Liver (tissue), 9 donors: ENCODE results near the gene EIF3D. TPM values are rescaled to one million over a fixed set of nuclear protein-coding genes. Genes with fewer than 3 reads are reported as not detected.

Source experiments
- DNase-seq: peaks from one replicate; pipeline ENCODE4 v3.0.0-alpha.2; 2017; ENCODE audit warnings: low spot score
- H3K27ac ChIP-seq, 2 donors: one replicate each; pipeline ENCODE4 v1.7.0; 2013; ENCODE audit warnings: inconsistent platforms in 2 of 2, low read length in 2 of 2, control low read depth in 1 of 2, low read depth in 1 of 2, mild to moderate bottlenecking in 1 of 2
- H3K27me3 ChIP-seq, 4 donors: one replicate each; pipeline versions ENCODE4 v1.6.1 to v1.7.0; 2013; ENCODE audit warnings: low read length in 3 of 4, inconsistent platforms in 1 of 4, mild to moderate bottlenecking in 1 of 4, moderate library complexity in 1 of 4; ENCODE audit not compliant: control insufficient read depth in 4 of 4, insufficient read depth in 4 of 4
- H3K36me3 ChIP-seq, 4 donors: one replicate each; pipeline versions ENCODE4 v1.6.1 to v1.7.0; 2013; ENCODE audit warnings: low read length in 3 of 4, mild to moderate bottlenecking in 3 of 4, low read depth in 1 of 4, moderate library complexity in 1 of 4; ENCODE audit not compliant: control insufficient read depth in 4 of 4, insufficient read depth in 3 of 4
- H3K4me1 ChIP-seq, 4 donors: one replicate each; pipeline versions ENCODE4 v1.6.1 to v1.7.0; 2013; ENCODE audit warnings: low read length in 3 of 4, mild to moderate bottlenecking in 3 of 4, moderate library complexity in 1 of 4; ENCODE audit not compliant: control insufficient read depth in 4 of 4, insufficient read depth in 4 of 4
- H3K4me3 ChIP-seq, 3 donors: one replicate each; pipeline versions ENCODE4 v1.6.1 to v1.7.0; 2013; ENCODE audit warnings: low read length in 3 of 3, control low read depth in 1 of 3, low read depth in 1 of 3, mild to moderate bottlenecking in 1 of 3
- H3K9ac ChIP-seq, 2 donors: one replicate each; pipeline ENCODE4 v1.7.0; 2013; ENCODE audit warnings: low read length in 2 of 2, mild to moderate bottlenecking in 2 of 2, moderate library complexity in 2 of 2, control low read depth in 1 of 2, low read depth in 1 of 2
- H3K9me3 ChIP-seq, 4 donors: one replicate each; pipeline versions ENCODE4 v1.6.1 to v1.7.0; 2013; ENCODE audit warnings: low read length in 3 of 4; ENCODE audit not compliant: control insufficient read depth in 4 of 4
- FOXA1 ChIP-seq: IDR thresholded peaks from 2 replicates; pipeline ENCODE4 v1.6.1; 2016; ENCODE audit warnings: antibody characterized with exemption
- FOXA2 ChIP-seq: IDR thresholded peaks from 2 replicates; pipeline ENCODE4 v1.6.1; 2016; ENCODE audit warnings: antibody characterized with exemption
- GABPA ChIP-seq, 2 donors: IDR thresholded peaks in 1 of 2; conservative IDR thresholded peaks in 1 of 2; 2 replicates each; pipeline ENCODE4 v1.6.1; 2016; ENCODE audit warnings: antibody characterized with exemption in 2 of 2, mild to moderate bottlenecking in 1 of 2, moderate library complexity in 1 of 2
- HNF4A ChIP-seq, 2 donors: conservative IDR thresholded peaks; 2 replicates each; pipeline ENCODE4 v1.6.1; 2016; ENCODE audit warnings: antibody characterized with exemption in 2 of 2, mild to moderate bottlenecking in 2 of 2
- HNF4G ChIP-seq: IDR thresholded peaks from 2 replicates; pipeline ENCODE4 v1.6.1; 2016; ENCODE audit warnings: antibody characterized with exemption
- JUND ChIP-seq, 2 donors: IDR thresholded peaks; 2 replicates each; pipeline ENCODE4 v1.6.1; 2016; ENCODE audit warnings: antibody characterized with exemption in 2 of 2
- NR2F2 ChIP-seq: IDR thresholded peaks from 2 replicates; pipeline ENCODE4 v1.6.1; 2016; ENCODE audit warnings: antibody characterized with exemption
- RAD21 ChIP-seq, 2 donors: IDR thresholded peaks; 2 replicates each; pipeline ENCODE4 v1.6.1; 2016; ENCODE audit warnings: antibody characterized with exemption in 2 of 2, mild to moderate bottlenecking in 2 of 2
- RXRA ChIP-seq, 2 donors: IDR thresholded peaks; 2 replicates each; pipeline ENCODE4 v1.6.1; 2017 to 2018; ENCODE audit warnings: antibody characterized with exemption in 2 of 2, mild to moderate bottlenecking in 1 of 2
- SP1 ChIP-seq: IDR thresholded peaks from 2 replicates; pipeline ENCODE4 v1.6.1; 2018; ENCODE audit warnings: antibody characterized with exemption, mild to moderate bottlenecking
- TAF1 ChIP-seq: conservative IDR thresholded peaks from 2 replicates; pipeline ENCODE4 v1.6.1; 2016; ENCODE audit warnings: antibody characterized with exemption, mild to moderate bottlenecking
- YY1 ChIP-seq: IDR thresholded peaks from 2 replicates; pipeline ENCODE4 v1.6.1; 2016; ENCODE audit warnings: antibody characterized with exemption, mild to moderate bottlenecking
- WGBS: extraction: QIAGEN DNeasy Blood & Tissue Kit; methylation state at CpG from one replicate; pipeline ENCODE4 v1.1.7; 2013; 5-methylcytosine and 5-hydroxymethylcytosine counted together
- polyA plus RNA-seq, 2 donors: library from polyadenylated mRNA; stranded (reverse) in 1 of 2; unstranded in 1 of 2; fragments of 200-250 nt in 1 of 2; fragments of >200 nt in 1 of 2; fragmentation: Nextera tagmentation in 1 of 2; extraction: Ambion mirVana in 1 of 2; gene quantifications; one replicate each; pipeline versions ENCODE4 v1.2.1 to v1.2.3, GENCODE V29; 2013 to 2015
- total RNA-seq, 2 donors: library from RNA; depleted of rRNA; stranded (reverse); fragments of >200 nt; gene quantifications; one replicate each; pipeline ENCODE4 v1.2.3, GENCODE V29; 2014
- TF ChIP-seq, protein P1 (sequence below): IDR thresholded peaks from 2 replicates; pipeline ENCODE4 v1.6.1; 2016; ENCODE audit warnings: antibody characterized with exemption
- TF ChIP-seq, protein P2 (sequence below): fragments of 150-350 bp; IDR thresholded peaks from 2 replicates; pipeline ENCODE4 v1.5.1; 2017; ENCODE audit warnings: improper control_type of control experiment, low read depth, low read length; ENCODE audit not compliant: missing input control
- TF ChIP-seq, protein P3 (sequence below): IDR thresholded peaks from 2 replicates; pipeline ENCODE4 v1.6.1; 2016; ENCODE audit warnings: antibody characterized with exemption
- TF ChIP-seq, protein P4 (sequence below): IDR thresholded peaks from 2 replicates; pipeline ENCODE4 v1.6.1; 2016; ENCODE audit warnings: antibody characterized with exemption, mild to moderate bottlenecking
- donor health status: healthy.
- donor health status: healthy.
- donor health status: healthy.
- donor health status: healthy.
- donor health status: healthy.

Gene EIF3D
- total and polyA plus RNA-seq, 4 donors: 32.8 to 169 (median 80.3) TPM

DNA sequence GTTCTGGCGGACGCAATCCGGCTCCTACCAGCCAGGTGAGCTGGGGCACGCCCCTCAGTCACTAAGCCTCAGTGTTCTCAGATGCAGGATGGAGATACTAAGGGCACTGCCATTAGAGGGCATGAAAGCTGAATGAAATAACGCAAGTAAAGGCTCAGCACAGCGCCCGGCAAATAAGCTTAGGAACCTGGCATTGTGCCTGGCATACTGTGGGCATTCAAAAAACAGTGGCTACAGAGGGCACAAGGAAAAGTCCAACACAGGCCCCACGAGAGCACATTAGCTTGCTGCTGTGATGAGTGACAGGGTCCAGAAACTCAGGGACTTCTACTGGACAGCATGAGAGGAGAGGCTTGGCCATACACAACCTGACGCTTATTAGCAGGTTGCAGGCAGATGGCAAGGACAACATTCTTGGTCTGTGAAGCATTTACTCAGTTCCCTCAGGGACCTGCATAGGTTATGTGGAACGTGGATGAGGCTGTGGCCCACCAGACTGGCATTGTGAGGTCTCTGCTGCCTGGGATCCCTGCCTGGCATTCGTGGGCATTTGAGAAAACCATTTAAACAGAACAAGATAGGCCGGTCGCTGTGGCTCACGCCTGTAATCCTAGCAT is 59.8 kb downstream of the EIF3D start:
- no peak overlapping the region for H3K9ac ChIP-seq
- H3K4me3 ChIP-seq: no peak overlapping the region
- H3K4me1 ChIP-seq: peaks cover 2 to 6% (median 3%) of the 10 kb centered on the region in 4 donors
- no peaks in the 10 kb centered on the region for H3K27me3 ChIP-seq
- WGBS: 81% methylated on average over 14 of the region's 14 CpGs
- H3K36me3 ChIP-seq: peaks cover 2 to 19% (median 11%) of the 10 kb centered on the region in 4 donors
- H3K9me3 ChIP-seq: no peaks in the 10 kb centered on the region
- no peak for DNase-seq
- TF ChIP-seq, protein P1, sequence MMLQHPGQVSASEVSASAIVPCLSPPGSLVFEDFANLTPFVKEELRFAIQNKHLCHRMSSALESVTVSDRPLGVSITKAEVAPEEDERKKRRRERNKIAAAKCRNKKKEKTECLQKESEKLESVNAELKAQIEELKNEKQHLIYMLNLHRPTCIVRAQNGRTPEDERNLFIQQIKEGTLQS: no peak
- no peak for TF ChIP-seq RXRA (IDR thresholded peaks at IDR 0.05)
- no peak for TF ChIP-seq RAD21 (IDR thresholded peaks at IDR 0.05)
- no peak for TF ChIP-seq TAF1
- TF ChIP-seq FOXA1: no peak
- TF ChIP-seq SP1: no peak
- TF ChIP-seq FOXA2: no peak
- TF ChIP-seq, protein P2, sequence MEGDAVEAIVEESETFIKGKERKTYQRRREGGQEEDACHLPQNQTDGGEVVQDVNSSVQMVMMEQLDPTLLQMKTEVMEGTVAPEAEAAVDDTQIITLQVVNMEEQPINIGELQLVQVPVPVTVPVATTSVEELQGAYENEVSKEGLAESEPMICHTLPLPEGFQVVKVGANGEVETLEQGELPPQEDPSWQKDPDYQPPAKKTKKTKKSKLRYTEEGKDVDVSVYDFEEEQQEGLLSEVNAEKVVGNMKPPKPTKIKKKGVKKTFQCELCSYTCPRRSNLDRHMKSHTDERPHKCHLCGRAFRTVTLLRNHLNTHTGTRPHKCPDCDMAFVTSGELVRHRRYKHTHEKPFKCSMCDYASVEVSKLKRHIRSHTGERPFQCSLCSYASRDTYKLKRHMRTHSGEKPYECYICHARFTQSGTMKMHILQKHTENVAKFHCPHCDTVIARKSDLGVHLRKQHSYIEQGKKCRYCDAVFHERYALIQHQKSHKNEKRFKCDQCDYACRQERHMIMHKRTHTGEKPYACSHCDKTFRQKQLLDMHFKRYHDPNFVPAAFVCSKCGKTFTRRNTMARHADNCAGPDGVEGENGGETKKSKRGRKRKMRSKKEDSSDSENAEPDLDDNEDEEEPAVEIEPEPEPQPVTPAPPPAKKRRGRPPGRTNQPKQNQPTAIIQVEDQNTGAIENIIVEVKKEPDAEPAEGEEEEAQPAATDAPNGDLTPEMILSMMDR: no peak
- TF ChIP-seq HNF4G: no peak
- TF ChIP-seq GABPA (IDR thresholded peaks at IDR 0.05 in 1 of 2, conservative IDR thresholded peaks at IDR 0.05 in 1 of 2): no peak
- TF ChIP-seq YY1: no peak
- H3K27ac ChIP-seq: no peak overlapping the region

DNA sequence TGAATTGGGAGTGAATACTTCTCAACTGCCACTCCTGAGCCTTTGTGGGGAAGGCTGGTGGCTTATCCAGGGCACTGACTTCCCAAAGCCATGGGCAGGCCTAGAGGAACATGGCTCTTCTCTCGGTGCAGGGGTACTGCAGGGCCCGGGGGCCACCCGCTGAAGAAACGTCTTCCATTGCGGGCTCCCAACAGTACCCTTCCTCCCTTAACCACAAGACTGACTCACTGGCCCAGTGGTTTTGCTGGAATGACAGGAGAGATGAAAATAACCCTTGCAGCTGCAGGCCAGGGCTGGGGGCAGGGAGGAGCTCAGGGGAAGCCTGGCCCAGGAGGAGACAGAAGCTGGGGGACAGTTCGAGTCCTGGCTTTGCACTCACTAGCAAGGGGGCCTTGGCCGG is 61.0 kb downstream of the EIF3D start:
- 91% methylated on average over 7 of the region's 7 CpGs for WGBS
- Histone ChIP-seq H3K4me1 (peaks cover 2 to 6% (median 3%) of the 10 kb centered on the region in 4 donors), H3K9me3 (no peaks in the 10 kb centered on the region), H3K9ac (no peak overlapping the region), H3K27me3 (no peaks in the 10 kb centered on the region), H3K4me3 (no peak overlapping the region), H3K36me3 (peaks cover 2 to 15% (median 6%) of the 10 kb centered on the region in 4 donors), H3K27ac (no peak overlapping the region)
- no peak for TF ChIP-seq YY1
- TF ChIP-seq, protein P3, sequence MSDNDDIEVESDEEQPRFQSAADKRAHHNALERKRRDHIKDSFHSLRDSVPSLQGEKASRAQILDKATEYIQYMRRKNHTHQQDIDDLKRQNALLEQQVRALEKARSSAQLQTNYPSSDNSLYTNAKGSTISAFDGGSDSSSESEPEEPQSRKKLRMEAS: no peak
- TF ChIP-seq HNF4G: no peak
- no peak for TF ChIP-seq RAD21 (IDR thresholded peaks at IDR 0.05)
- no peak for TF ChIP-seq FOXA2
- no peak for TF ChIP-seq TAF1
- TF ChIP-seq, protein P2: no peak
- TF ChIP-seq SP1: no peak
- no peak for TF ChIP-seq FOXA1
- TF ChIP-seq, protein P4, sequence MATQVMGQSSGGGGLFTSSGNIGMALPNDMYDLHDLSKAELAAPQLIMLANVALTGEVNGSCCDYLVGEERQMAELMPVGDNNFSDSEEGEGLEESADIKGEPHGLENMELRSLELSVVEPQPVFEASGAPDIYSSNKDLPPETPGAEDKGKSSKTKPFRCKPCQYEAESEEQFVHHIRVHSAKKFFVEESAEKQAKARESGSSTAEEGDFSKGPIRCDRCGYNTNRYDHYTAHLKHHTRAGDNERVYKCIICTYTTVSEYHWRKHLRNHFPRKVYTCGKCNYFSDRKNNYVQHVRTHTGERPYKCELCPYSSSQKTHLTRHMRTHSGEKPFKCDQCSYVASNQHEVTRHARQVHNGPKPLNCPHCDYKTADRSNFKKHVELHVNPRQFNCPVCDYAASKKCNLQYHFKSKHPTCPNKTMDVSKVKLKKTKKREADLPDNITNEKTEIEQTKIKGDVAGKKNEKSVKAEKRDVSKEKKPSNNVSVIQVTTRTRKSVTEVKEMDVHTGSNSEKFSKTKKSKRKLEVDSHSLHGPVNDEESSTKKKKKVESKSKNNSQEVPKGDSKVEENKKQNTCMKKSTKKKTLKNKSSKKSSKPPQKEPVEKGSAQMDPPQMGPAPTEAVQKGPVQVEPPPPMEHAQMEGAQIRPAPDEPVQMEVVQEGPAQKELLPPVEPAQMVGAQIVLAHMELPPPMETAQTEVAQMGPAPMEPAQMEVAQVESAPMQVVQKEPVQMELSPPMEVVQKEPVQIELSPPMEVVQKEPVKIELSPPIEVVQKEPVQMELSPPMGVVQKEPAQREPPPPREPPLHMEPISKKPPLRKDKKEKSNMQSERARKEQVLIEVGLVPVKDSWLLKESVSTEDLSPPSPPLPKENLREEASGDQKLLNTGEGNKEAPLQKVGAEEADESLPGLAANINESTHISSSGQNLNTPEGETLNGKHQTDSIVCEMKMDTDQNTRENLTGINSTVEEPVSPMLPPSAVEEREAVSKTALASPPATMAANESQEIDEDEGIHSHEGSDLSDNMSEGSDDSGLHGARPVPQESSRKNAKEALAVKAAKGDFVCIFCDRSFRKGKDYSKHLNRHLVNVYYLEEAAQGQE: no peak
- TF ChIP-seq GABPA (IDR thresholded peaks at IDR 0.05 in 1 of 2, conservative IDR thresholded peaks at IDR 0.05 in 1 of 2): no peak
- TF ChIP-seq NR2F2: no peak
- no peak for TF ChIP-seq HNF4A (conservative IDR thresholded peaks at IDR 0.05)
- TF ChIP-seq, protein P1: no peak
- TF ChIP-seq JUND (IDR thresholded peaks at IDR 0.05): no peak
- TF ChIP-seq RXRA (IDR thresholded peaks at IDR 0.05): no peak
- DNase-seq: no peak
